Kidney tubule cell (primary cell): ENCODE results near the gene NNMT.

Source experiments
- DNase-seq: peaks from one replicate; pipeline ENCODE4 v3.0.0-alpha.2; 2018; ENCODE audit warnings: low spot score

The NNMT gene

DNA sequence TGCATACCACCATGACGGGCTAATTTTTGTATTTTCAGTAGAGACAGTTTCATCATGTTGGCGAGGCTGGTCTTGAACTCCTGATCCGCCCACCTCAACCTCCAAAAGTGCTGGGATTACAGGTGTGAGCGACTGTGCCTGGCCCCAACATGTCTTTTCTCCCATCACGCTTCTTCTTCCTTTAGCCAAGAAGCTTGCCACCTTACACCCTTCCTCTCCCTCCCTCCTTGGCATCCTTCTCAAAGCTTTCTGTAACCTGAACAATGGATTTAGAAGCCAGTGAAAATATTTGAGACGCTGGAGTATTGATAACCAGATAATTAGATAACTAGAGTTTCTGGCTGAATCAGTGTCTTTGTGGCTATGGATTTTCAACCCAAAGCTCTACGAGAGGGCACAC is 11.3 kb upstream of the NNMT start:
- DNase-seq: no peak

DNA sequence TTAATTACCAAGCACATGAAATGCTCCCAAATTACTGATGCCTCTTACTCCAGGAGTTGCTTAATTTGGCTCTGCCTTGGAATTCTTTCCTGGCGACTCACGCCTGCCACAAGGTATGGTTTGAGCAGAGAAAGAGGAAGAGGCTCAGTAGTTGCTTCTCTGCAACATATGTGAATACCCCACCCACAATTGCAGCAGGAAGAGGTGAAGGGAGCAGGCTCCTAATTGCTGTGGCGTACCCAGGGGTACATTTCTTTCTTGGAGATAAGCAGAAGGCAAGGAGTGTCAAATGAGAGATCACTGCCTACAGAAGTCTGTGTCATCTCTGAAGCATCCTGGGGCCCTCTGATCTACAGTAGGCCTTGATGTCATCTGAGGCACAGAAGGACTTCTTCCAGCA is 10.6 kb upstream of the NNMT start:
- DNase-seq: peak; percentile 70

DNA sequence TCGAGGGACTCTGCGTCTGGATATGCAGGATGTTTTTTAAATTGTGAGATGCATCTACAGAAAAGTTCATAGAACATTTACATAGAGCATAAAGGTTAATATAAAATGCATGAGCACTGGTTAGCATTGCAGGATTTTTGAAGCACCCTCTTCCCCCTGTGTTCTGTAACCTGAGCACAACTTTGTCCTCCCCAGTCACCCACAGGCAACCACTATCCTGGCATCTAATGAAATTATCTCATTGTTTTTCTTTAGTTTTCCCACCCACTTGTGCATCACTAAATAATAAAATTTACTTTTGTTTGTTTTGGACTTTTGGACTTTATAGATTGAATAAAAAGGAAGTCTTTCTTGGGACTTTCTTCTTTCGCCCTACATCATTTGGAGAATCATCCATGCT is 10.0 kb upstream of the NNMT start:
- no peak for DNase-seq

DNA sequence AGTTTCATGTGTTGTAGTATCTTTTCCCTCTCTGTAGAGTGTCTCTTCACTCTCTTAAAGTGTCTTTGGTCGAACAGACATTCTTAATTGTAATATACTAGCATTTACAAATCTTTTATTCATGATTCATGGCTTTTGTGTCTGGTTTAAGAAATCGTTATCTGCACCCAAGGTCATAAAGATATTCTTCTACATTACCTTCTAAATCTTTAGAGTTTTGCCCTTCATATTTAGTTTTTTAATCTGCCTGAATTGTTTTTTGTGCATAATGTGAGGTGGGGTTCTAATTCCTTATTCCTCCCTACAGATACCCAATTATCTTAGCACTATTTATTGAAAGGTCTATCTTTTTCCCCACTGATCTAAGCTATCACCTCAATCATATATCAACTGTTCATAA is 9.0 kb upstream of the NNMT start:
- no peak for DNase-seq

DNA sequence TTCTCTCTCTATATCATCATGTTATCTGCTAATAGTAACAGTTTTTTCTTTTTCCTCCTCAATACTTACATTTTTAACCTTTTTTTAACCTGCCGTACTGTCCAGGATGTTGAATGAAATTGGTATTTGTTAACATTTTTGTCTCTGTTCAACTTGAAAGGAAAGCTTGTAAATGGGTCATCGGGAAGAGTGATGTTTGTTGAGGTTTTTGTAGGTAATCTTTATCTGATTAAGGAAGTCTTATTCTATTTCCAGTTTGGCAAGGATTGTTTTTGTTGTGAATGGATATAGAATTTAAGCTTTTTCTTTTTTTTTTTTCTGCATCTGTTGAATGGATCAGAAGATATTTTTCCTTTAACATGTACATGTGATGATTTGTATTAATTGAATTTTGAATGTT is 8.1 kb upstream of the NNMT start:
- no peak for DNase-seq

DNA sequence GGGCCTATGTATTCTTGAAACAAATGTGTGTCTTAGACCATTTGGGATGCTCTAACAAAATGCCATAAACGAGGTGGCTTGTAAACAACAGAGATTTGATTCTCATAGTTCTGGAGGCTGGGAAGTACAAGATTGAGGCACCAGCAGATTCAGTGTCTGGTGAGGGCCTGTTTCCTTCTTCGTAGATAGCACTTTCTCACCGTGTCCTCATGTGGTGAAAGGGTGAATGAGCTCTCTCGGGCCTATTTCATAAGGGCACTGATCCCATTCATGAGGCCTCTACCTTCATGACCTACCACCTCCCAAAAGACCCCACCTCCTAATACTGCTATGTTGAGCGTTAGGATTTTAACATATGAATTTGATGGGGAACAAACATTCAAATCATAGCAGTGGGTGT is 6.4 kb upstream of the NNMT start:
- no peak for DNase-seq

DNA sequence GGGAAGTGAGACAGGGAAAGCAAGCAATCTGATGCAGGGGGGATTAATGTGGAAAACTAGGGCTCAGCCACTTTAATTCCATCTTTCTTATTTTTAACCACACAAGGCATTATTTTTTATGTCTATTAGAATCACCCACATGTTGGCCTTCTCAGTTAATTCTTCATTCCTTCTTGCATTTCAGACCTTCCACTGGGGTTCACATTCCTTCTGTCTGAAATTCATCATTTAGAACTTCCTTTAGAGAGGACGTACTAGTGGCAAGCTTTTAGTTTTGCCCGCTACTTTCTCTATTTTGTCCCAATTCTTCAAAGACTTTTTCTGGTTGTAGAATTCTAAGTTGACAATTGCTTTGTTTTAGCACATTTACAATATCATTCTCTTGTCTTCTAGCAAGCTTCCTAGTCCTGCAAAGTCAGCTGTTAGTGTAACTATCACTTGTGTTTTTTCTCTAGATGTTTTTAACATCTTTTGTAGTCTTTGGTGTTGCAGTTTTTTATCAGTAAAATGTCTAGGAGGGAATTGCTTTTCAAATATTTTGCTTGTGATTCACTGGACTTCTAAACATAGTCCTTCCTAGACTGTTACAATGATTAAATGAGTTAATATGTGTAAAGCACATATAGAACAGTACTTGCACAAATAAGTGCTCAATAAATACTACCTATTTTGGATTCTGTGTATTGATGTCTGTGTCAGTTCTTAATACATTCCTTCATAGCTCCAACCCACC is 5.5 kb upstream of the NNMT start:
- no peak for DNase-seq

DNA sequence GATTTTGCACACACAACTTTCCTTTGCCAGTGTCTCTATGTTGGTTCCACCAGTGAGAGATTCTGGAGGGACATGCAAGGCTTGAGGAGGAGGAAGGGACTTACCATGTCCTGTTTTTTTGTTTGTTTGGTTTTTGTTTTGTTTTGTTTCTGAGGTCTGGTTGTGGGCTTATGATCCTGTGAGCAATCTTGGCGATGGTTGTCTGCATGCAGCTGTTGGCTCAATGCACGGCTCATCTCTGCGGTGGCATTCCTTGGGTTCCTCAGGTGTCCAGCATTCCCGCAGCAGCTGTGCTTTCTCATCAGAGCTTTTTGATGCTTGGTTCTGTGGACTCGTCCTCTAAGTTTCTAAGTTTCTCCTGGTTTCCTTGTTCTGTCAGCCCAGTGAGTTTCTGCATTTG is 4.8 kb upstream of the NNMT start:
- peak; percentile 79 for DNase-seq

DNA sequence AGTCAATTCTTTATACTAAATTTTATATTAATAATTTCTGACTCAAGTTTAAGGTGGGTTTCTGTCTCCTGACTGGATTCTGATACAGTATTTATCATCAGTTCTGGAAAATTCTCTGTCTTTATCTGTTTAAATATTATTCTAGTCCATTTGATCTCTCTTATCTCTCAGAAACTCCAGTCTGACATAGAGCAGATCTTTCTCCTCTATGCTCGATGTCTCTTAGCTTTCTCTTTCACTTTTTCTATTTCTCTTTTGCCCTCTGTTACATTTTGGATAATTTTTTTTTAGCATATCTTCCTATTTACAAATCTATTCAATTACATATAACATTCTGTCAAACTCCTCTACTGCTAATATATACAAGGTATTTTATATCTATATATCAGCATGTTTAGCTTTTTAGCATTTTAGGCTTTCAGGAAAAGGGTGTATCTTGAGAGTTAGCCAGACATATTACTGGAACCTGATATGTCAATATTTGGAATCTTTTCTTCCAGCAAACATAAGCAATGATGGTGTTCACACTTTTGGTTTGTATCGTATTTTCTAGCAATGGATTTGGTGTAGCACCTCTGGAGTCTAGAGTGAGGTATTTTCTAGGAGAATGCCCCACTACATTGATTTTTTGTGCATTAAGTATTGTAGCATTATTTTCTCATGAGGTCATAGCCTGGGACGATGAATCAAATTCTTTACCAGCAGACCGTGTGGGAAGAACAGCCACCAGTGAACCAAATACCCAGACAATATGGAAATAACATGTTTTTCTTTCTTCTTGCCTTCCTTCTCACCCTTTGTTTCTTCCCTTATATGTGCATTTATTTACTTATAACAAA is 4.1 kb upstream of the NNMT start:
- DNase-seq: peak; percentile 87

DNA sequence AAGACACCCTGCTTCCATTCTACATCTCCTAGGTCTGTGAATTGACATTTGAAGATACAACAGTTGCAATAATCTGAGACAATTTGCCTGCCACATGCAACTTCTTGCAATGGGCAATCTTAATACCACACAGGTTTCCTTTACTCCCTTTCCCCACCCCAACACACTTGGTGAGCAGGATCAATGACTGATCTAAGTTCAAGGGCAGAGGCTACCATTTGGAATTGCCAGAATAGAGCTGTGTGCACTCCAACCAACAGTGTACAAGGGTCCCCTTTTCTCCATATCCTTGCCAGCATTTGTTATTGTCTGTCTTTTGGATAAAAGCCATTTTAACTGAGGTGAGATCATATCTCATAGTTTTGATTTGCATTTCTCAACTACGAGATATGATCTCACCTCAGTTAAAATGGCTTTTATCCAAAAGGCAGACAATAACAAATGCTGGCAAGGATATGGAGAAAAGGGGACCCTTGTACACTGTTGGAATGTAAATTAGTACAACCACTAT is 2.9 kb upstream of the NNMT start:
- no peak for DNase-seq

DNA sequence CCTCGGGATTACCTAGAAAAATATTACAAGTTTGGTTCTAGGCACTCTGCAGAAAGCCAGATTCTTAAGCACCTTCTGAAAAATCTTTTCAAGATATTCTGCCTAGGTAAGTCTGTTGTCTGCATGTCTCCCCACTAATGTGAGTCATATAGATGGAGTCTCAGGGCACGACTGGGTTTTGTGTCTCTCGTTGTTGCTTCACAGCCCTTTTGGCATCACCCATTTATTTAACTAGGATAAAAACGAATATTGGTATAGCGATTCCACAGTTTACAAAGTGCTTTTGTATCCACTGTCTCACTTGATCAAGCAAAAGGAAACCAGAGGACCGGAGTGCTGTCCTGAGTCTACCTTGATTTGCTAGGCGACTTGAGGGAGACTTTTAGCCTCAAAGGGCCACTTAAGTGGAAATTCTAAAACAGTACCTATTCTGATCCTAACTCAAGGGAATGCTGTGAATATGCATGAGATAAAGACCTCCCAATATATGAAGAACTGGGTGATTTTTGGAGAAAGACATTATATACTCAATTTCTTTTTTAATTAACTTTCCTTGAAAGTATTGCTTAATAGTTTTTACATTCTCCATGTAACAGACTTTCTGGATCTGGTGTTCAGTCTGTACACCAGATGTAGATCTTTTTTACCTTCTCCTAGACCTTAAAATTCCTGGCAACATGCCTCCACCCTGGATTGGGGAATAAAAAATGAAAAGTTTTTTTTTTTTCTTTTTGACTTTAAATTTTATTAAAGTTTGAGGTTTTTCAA is 590 bp downstream of the NNMT start:
- DNase-seq: no peak

DNA sequence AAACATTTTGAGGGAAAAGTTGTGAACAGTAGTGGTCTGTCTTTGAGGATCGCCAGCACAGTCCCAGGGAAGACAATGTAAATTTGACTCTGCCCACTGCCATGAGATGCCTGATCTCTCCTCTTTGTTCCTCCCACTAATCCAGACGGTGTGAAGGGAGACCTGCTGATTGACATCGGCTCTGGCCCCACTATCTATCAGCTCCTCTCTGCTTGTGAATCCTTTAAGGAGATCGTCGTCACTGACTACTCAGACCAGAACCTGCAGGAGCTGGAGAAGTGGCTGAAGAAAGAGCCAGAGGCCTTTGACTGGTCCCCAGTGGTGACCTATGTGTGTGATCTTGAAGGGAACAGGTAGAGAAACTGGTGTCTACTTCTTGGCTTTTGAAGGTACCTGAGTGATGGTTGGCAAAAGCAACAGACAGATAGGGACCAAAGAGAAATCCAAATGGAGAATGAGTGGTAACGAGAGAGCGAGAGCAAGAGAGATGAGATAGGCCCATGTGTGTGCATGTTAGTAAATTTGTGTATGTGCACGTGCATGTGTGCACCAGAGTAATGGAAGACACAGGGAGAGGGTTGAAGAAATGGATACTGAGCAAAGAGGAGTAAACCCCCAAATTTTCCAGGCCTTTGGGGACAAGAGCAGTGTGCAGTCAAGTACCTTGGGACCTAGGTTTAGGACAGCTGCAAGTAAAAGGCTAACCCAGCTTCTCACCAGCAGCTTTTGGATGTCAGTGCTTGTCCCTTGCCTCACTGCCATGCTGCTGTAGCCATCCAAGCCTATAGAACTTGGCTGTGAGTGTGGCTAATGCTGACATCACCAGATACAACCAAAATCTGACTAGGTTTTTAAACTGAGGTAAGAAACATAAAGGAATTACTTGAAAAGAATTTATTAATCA is 1.9 kb downstream of the NNMT start:
- DNase-seq: no peak

DNA sequence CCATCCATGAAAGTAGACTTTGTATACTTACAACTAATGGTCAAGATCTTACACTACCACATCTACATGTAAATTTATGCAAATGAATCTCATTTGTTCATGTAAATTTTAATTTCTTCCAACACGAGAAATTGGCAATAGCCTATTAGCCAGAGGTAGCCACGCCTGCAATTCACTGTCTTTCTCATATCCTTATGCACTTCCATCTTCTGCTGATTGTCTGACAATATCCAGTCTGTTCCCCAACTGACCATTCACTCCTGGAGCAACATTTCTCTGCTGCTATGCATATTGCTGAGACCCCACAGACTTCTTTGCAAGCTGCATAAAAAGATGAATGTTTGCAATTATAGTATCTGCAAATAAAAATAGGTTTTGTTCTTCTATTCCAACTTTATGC is 2.5 kb downstream of the NNMT start:
- DNase-seq: no peak

DNA sequence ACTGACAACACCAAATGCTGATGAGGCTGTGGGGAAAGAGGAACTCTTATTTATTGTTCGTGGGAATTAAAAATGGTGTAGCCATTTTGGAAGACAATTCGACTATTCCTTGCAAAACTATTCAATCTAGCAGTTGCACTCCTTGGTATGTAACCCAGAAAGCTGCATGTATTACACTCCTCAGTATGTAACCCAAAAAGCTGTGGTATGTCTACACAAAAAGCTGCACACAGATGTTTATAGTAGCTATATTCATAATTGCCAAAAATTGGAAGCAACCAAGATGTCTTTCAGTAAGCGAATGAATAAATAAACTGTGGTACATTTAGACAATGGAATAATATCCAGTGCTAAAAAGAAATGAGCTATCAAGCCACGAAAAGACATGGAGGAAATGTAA is 4.9 kb downstream of the NNMT start:
- DNase-seq: no peak

DNA sequence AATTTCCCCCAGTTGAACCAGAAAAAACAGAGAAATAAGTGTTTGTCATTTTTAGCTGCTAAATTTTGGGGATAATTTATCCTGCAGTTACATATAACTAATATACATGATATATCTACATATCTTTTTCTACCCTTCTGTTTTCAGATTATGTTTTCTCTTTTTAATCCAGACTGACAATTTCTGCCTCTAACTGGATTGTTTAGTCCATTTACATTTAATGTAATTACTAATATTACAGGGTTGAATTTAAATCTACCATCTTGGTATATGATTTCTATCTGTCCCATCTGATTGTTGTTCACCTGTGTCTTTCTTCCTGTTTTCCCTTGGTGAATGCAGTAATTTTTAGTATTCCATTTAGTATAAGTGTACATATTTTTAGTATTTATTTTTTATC is 5.7 kb downstream of the NNMT start:
- DNase-seq: no peak

DNA sequence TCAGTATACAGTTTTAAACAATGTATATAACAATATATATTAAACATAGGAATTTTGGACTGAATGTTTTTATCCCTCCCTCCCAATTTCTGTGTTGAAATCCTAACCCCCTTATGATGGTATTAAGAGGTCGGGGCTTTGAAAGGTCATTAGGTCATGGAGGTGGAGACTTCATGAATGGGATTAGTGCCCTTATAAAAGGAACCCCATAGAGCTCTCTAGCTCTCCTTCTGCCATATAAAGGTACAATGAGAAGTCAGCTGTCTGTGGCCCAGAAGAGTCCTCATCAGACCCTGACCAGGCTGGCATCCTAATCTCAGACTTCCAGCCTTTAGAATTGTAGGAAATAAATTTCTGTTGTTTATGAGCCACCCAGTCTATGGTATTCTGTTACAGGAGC is 6.5 kb downstream of the NNMT start:
- DNase-seq: no peak

DNA sequence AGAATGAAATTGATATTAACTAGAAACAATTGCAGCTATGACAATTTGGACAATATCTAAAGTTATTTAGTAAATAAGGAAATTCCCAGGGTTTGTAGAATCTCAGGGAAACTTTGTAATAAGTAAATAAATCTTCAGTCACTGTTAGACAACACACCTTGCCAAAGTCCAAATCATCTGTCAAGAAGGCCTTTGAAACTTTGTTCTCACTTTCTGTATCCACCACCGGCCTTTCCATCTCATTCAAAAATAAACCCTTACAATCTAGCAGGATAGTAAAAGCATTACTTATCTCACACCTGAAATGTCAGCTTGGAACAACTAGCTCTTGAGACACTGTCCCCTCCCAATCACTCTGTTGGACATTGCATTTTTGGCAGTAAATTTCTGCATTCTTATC is 7.9 kb downstream of the NNMT start:
- DNase-seq: no peak

DNA sequence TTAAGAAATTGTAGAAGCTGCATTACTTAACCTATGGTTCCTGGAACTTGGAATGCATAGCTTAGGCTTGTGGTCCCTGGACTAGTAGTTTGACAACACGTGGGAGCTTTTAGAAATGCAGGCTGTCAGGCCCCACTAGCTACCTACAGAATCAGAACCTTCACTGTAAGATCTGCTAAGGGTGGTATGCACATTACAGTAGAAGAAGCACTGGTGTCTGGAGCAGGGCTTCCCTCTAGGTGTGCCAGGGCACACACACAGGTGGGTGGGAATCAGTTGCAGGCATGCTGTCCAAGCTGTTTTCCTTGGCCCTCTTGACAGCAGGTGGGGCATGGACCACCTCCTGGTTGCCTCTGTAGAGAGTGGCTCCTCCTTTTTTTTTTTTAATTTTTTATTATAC is 8.8 kb downstream of the NNMT start:
- no peak for DNase-seq

DNA sequence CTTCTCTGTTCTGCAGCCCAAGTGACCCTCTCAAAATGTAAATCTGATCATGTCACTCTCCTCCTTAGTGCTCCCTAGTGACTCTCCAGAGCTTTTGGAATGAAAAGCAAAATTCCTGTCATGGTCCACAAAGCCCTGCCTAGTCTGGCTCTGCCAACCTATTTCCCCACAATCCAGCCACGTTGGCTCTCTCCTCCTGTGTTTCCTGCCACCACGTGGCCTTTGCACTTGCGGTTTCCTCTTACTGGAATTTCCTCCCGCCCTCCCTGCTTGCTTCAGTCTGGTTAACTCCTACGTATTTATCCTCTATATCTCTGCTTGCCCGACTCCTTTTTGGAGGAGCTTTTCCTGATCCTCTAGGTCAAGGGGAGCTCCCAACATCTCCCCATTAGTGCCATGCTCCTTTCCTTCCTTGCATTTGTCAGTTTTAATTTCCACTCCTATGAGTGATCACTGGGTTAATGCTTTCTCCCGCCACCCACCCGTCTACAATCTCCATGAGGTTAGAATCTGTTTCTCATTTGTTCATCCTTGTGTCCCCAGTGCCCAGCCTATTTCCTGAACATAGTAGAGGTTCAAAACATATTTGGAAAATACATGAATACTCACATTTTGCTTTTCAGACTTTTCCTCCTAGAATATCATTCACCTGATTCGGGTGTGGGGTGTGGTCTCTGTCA is 11.5 kb downstream of the NNMT start:
- DNase-seq: peak; percentile 89

DNA sequence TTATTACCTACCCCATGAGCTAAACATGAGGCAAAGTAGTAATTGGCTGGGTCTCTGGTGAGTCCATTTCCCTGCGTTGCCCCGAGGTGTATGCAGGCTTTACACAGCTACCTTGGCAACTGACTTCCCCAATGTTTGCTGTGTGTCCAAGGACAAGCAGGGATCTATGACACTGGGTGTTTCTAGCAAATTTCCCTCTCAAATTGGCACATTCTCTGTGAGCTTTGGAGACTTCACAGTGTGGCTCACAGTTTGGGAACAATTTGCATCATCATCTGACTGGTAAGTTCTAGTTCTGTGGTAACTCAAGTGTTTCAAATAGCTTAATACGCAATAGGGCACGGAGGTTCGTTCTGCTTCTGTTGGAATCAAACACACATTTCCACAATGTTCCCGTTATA is 12.5 kb downstream of the NNMT start:
- DNase-seq: peak; percentile 49

DNA sequence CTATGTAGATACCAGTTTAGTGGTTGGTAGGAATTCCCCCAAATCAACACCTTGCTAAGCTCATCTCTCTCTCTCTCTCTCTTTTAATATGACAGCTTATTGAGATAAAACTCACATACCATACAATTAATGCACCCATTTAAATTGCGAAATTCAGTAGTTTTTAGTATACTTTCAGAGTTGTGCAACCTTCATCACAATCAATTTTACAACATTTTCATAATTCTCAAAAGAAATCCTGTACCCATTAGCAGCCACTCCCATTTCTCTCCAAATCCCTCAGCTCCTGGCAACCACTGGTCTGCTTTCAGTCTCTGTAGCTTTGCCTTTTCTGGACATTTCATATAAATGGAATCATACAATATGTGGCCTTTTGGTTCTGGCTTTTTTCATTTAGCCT is 13.3 kb downstream of the NNMT start:
- no peak for DNase-seq
